ENCODE data around the gene MAPKAP1.

DNA sequence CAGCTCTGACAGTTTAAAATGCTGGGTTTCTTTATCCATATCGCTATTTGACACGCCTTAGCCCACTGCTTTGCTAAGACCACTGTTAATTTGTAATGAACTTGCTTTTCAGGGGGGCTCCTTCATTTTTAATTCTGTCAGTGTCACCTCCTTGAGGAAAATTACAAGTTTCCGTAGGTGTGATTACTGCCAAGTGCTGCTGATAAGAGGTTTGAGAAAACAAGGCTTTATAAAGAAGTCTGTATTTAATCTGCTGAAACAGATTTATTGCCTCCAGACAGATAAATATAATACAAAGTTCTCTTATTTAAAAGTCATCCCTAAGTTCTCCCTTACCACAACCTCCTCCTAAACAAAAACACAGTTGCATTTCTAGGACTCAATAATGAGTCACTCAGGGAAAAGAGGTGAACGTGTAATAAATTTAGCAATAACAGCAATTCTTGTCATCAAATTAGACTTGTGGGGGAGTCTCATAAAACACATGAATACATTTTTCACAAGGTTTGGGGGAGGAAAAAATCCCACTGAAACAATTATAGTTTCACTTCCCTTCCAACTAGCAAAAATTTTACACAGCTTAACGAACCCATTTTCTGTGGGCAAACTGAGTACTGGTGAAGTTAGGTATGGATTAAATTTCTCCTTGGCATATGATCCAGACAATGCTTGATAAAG is 72.8 kb downstream of the MAPKAP1 start:
- TF ChIP-seq, protein P1, sequence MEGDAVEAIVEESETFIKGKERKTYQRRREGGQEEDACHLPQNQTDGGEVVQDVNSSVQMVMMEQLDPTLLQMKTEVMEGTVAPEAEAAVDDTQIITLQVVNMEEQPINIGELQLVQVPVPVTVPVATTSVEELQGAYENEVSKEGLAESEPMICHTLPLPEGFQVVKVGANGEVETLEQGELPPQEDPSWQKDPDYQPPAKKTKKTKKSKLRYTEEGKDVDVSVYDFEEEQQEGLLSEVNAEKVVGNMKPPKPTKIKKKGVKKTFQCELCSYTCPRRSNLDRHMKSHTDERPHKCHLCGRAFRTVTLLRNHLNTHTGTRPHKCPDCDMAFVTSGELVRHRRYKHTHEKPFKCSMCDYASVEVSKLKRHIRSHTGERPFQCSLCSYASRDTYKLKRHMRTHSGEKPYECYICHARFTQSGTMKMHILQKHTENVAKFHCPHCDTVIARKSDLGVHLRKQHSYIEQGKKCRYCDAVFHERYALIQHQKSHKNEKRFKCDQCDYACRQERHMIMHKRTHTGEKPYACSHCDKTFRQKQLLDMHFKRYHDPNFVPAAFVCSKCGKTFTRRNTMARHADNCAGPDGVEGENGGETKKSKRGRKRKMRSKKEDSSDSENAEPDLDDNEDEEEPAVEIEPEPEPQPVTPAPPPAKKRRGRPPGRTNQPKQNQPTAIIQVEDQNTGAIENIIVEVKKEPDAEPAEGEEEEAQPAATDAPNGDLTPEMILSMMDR (IDR thresholded peaks at IDR 0.05; ENCODE audit: low read depth, low read length, poor library complexity, severe bottlenecking): no peak
- TF ChIP-seq EZH2phosphoT487 (IDR thresholded peaks at IDR 0.05; ENCODE audit: borderline replicate concordance, low read length): no peak
